ENCODE measurements around the gene AIFM3. TPM values are rescaled to one million over a fixed set of nuclear protein-coding genes. Genes with fewer than 3 reads are reported as not detected.

The AIFM3 gene
- total RNA-seq, 1 donor = 0.72 TPM

GRCh38 chr22:21025266-21025665, 58.2 kb downstream of the AIFM3 start:
- no peak for TF ChIP-seq CTCF (IDR thresholded peaks at IDR 0.05; ENCODE audit: extremely low read depth, low read depth, low read length)
- Histone ChIP-seq H3K9me3 (ENCODE audit: low read depth, low read length) (no peaks in the 10 kb centered on the region), H3K79me2 (ENCODE audit: insufficient read depth, low read length) (no peaks in the 10 kb centered on the region), H3K27me3 (ENCODE audit: insufficient read depth, low read length) (peaks cover 8% of the 10 kb centered on the region), H2AFZ (ENCODE audit: low read length) (no peak overlapping the region), H3K36me3 (ENCODE audit: insufficient read depth, low read length) (no peaks in the 10 kb centered on the region), H3K4me1 (ENCODE audit: insufficient read depth, low read length) (peaks cover 8% of the 10 kb centered on the region), H3K4me2 (ENCODE audit: insufficient read depth, low read length) (no peak overlapping the region), H4K20me1 (ENCODE audit: insufficient read depth, low read length) (no peaks in the 10 kb centered on the region), H3K27ac (ENCODE audit: low read depth, low read length) (no peak overlapping the region), H3K4me3 (ENCODE audit: insufficient read depth, low read length) (no peak overlapping the region)
- peak; percentile 76 for DNase-seq (ENCODE audit: insufficient read length, low spot score, missing footprints)

- no peaks in the 10 kb centered on the region for H4K20me1 ChIP-seq (ENCODE audit: insufficient read depth, low read length)
- H2AFZ ChIP-seq (ENCODE audit: low read length) = no peak overlapping the region
- H3K4me2 ChIP-seq (ENCODE audit: insufficient read depth, low read length) = no peak overlapping the region
- no peaks in the 10 kb centered on the region for H3K79me2 ChIP-seq (ENCODE audit: insufficient read depth, low read length)
- peaks cover 16% of the 10 kb centered on the region for H3K27me3 ChIP-seq (ENCODE audit: insufficient read depth, low read length)
- peak; percentile 79 for DNase-seq (ENCODE audit: insufficient read length, low spot score, missing footprints)
- H3K4me1 ChIP-seq (ENCODE audit: insufficient read depth, low read length) = peaks cover 8% of the 10 kb centered on the region
- no peak overlapping the region for H3K27ac ChIP-seq (ENCODE audit: low read depth, low read length)
- no peak overlapping the region for H3K4me3 ChIP-seq (ENCODE audit: insufficient read depth, low read length)
- no peaks in the 10 kb centered on the region for H3K36me3 ChIP-seq (ENCODE audit: insufficient read depth, low read length)
- no peaks in the 10 kb centered on the region for H3K9me3 ChIP-seq (ENCODE audit: low read depth, low read length)
- no peak for TF ChIP-seq CTCF (IDR thresholded peaks at IDR 0.05; ENCODE audit: extremely low read depth, low read depth, low read length)
Observed at GRCh38 chr22:21025763-21026755, 59.0 kb downstream of the AIFM3 start.

- Histone ChIP-seq H3K36me3 (ENCODE audit: insufficient read depth, low read length) (no peaks in the 10 kb centered on the region), H3K79me2 (ENCODE audit: insufficient read depth, low read length) (no peaks in the 10 kb centered on the region), H3K4me1 (ENCODE audit: insufficient read depth, low read length) (peaks cover 8% of the 10 kb centered on the region), H3K4me3 (ENCODE audit: insufficient read depth, low read length) (no peak overlapping the region), H2AFZ (ENCODE audit: low read length) (no peak overlapping the region), H3K9me3 (ENCODE audit: low read depth, low read length) (no peaks in the 10 kb centered on the region), H3K27ac (ENCODE audit: low read depth, low read length) (no peak overlapping the region), H3K4me2 (ENCODE audit: insufficient read depth, low read length) (no peak overlapping the region), H4K20me1 (ENCODE audit: insufficient read depth, low read length) (no peaks in the 10 kb centered on the region), H3K27me3 (ENCODE audit: insufficient read depth, low read length) (peaks cover 26% of the 10 kb centered on the region)
- no peak for TF ChIP-seq CTCF (IDR thresholded peaks at IDR 0.05; ENCODE audit: extremely low read depth, low read depth, low read length)
- peak; percentile 96 for DNase-seq (ENCODE audit: insufficient read length, low spot score, missing footprints)
Observed at GRCh38 chr22:21026783-21027692, 60.0 kb downstream of the AIFM3 start.

Measured in osteoblast (primary cell).